ENCODE data around the gene GCK. TPM values are rescaled to one million over a fixed set of nuclear protein-coding genes. Genes with fewer than 3 reads are reported as not detected.

Gene GCK
- total RNA-seq, 4 donors from 2014 or later, result not detected

DNA sequence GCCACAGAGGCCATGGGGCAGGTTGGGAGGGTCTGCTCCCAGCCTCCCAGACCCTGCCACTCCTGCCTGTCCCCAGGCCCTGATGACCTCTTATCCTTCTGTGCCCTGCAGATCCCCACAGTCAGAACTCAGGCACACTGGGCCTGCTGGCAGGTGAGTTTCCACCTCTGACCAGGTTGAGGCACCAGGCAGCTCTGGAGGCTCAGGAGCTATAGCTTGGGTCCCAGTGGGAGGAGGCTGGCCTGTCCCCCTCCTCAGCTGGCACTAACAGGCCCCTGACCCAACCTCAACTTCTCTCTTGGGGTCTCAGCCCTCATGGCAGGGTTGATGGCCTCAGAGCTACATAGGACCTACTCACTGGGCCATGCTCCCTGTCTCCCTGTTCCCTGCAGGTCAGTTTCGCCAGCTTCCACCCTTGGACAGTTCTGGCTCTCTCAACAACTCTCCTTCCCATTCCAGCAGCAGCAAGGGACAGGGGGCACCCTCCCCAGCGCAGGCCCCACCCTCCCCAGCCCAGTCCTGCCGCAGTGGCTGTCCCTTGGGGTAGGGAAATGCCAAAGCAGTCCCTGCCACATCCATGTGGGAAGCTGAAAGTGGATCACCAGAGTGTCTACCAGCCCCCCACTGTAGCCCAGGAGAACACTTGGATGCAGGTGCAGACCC lies 87.8 kb downstream of the GCK start:
- no peak overlapping the region for H3K4me3 ChIP-seq
- peak overlapping the region; percentile 43 to 68 (median 64) for H3K27ac ChIP-seq
- H3K4me1 ChIP-seq, result peaks cover 0 to 5% (median 0%) of the 10 kb centered on the region in 4 donors
- TF ChIP-seq, protein P1, sequence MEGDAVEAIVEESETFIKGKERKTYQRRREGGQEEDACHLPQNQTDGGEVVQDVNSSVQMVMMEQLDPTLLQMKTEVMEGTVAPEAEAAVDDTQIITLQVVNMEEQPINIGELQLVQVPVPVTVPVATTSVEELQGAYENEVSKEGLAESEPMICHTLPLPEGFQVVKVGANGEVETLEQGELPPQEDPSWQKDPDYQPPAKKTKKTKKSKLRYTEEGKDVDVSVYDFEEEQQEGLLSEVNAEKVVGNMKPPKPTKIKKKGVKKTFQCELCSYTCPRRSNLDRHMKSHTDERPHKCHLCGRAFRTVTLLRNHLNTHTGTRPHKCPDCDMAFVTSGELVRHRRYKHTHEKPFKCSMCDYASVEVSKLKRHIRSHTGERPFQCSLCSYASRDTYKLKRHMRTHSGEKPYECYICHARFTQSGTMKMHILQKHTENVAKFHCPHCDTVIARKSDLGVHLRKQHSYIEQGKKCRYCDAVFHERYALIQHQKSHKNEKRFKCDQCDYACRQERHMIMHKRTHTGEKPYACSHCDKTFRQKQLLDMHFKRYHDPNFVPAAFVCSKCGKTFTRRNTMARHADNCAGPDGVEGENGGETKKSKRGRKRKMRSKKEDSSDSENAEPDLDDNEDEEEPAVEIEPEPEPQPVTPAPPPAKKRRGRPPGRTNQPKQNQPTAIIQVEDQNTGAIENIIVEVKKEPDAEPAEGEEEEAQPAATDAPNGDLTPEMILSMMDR (IDR thresholded peaks at IDR 0.05), result no peak
- peaks cover 0 to 6% of the 10 kb centered on the region in 2 donors for H3K27me3 ChIP-seq
- no peaks in the 10 kb centered on the region for H3K9me3 ChIP-seq
- H3K36me3 ChIP-seq, result no peaks in the 10 kb centered on the region
- DNase-seq, result no peak

GRCh38 chr7:44100458-44101302 lies 88.6 kb downstream of the GCK start:
- peak in 1 of 3 donors; percentile 41 for DNase-seq
- H3K27ac ChIP-seq, result peak overlapping the region; percentile 43 to 68 (median 64)
- peaks cover 0 to 5% (median 0%) of the 10 kb centered on the region in 4 donors for H3K4me1 ChIP-seq
- H3K9me3 ChIP-seq, result no peaks in the 10 kb centered on the region
- TF ChIP-seq, protein P1 (IDR thresholded peaks at IDR 0.05), result no peak
- no peak for TF ChIP-seq POLR2A (IDR thresholded peaks at IDR 0.05)
- no peaks in the 10 kb centered on the region for H3K36me3 ChIP-seq
- no peak overlapping the region for H3K4me3 ChIP-seq
- peaks cover 0 to 6% of the 10 kb centered on the region in 2 donors for H3K27me3 ChIP-seq

DNA sequence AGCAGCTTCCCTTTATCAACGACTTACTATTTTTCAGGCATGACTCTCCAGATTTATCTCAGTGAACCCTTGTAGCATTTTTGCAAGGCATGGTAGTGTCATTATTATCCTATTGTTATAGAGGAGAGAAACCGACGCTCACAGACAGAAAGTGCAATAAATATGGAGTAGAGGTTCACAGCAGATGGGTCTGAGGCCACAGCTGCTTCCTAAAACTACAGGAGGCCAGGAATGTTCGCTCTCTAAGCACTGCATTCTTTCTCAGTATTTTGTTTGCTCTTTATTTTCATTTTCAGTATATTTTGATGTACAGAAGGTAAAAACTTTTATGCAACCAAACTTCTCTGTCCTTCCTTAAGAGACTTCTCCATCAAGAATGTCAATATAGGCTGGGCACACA lies 89.6 kb downstream of the GCK start:
- Histone ChIP-seq H3K27me3 (peaks cover 0 to 6% of the 10 kb centered on the region in 2 donors), H3K4me3 (no peak overlapping the region), H3K27ac (no peak overlapping the region), H3K9me3 (no peaks in the 10 kb centered on the region), H3K4me1 (peaks cover 0 to 8% (median 2%) of the 10 kb centered on the region in 4 donors), H3K36me3 (no peaks in the 10 kb centered on the region)
- DNase-seq, result no peak
- TF ChIP-seq, protein P1 (IDR thresholded peaks at IDR 0.05), result no peak
- TF ChIP-seq POLR2A (IDR thresholded peaks at IDR 0.05), result no peak

GRCh38 chr7:44098092-44099068 lies 90.9 kb downstream of the GCK start:
- DNase-seq, result no peak
- Histone ChIP-seq H3K4me3 (no peak overlapping the region), H3K27ac (peak overlapping the region in 2 of 4 donors; percentile 32 to 71), H3K4me1 (peaks cover 0 to 8% (median 2%) of the 10 kb centered on the region in 4 donors), H3K36me3 (no peaks in the 10 kb centered on the region), H3K9me3 (no peaks in the 10 kb centered on the region), H3K27me3 (no peaks in the 10 kb centered on the region)
- no peak for TF ChIP-seq POLR2A (IDR thresholded peaks at IDR 0.05)
- TF ChIP-seq, protein P1 (IDR thresholded peaks at IDR 0.05), result no peak

All from Peyer's patch (tissue), 4 donors.